Measurements from ENCODE around the gene LTA4H.

LTA4H gene

GRCh38 chr12:95955549-95956159 is 79.7 kb downstream of the LTA4H start:
- Histone ChIP-seq H3K36me3 (ENCODE audit: insufficient read depth, low read length) (no peaks in the 10 kb centered on the region), H3K9ac (ENCODE audit: low read depth, low read length) (no peak overlapping the region), H3K9me3 (ENCODE audit: control insufficient read depth, insufficient read depth, low read length) (no peaks in the 10 kb centered on the region), H3K4me1 (ENCODE audit: insufficient read depth, low read length) (no peaks in the 10 kb centered on the region)

GRCh38 chr12:95953000-95953399 is 82.4 kb downstream of the LTA4H start:
- Histone ChIP-seq H3K36me3 (ENCODE audit: insufficient read depth, low read length) (no peaks in the 10 kb centered on the region), H3K9me3 (ENCODE audit: control insufficient read depth, insufficient read depth, low read length) (no peaks in the 10 kb centered on the region), H3K4me1 (ENCODE audit: insufficient read depth, low read length) (no peaks in the 10 kb centered on the region), H3K9ac (ENCODE audit: low read depth, low read length) (no peak overlapping the region)

GRCh38 chr12:95951515-95951914 is 83.9 kb downstream of the LTA4H start:
- H3K4me1 ChIP-seq (ENCODE audit: insufficient read depth, low read length) = no peaks in the 10 kb centered on the region
- no peaks in the 10 kb centered on the region for H3K36me3 ChIP-seq (ENCODE audit: insufficient read depth, low read length)

More at GRCh38 chr12:95951515-95951914, 83.9 kb downstream of the LTA4H start:
- Histone ChIP-seq H3K9me3 (ENCODE audit: control insufficient read depth, insufficient read depth, low read length) (no peaks in the 10 kb centered on the region), H3K9ac (ENCODE audit: low read depth, low read length) (no peak overlapping the region)
